Right ventricle myocardium inferior (tissue), 1 donor: Measurements from ENCODE around the gene APLNR. TPM values are rescaled to one million over a fixed set of nuclear protein-coding genes. Genes with fewer than 3 reads are reported as not detected.
"Not testable (repeated sequence)": the region's sequence is repeated elsewhere in the genome, so short reads cannot be mapped to it uniquely, and the experiment has no call there.

Experiments used
- ATAC-seq: fragments of 200-7000 bp; cut with Tn5 transposase; one replicate; pipeline ENCODE4 v1.9.1; 2020; ENCODE audit warnings: mild to moderate bottlenecking, moderate library complexity
- DNase-seq: peaks from one replicate; pipeline ENCODE4 v3.0.0; 2021; ENCODE audit errors: missing footprints
- intact Hi-C: fragments of 100-400 bp; cut with DNase I; formaldehyde crosslinking; loops from one replicate; pipeline ENCODE4 v1.11.0; 2022
- long read RNA-seq: library from polyadenylated mRNA; unstranded; transcript quantifications from one replicate; pipeline ENCODE4 v2.0.0, GENCODE V29; 2021
- total RNA-seq: library from RNA; stranded (reverse); fragmentation: NEBNext Ultra II Directional; extraction: Animal tissue kit (Norgen Biotek cat#: 25700); gene quantifications from one replicate; pipeline ENCODE4 v1.2.1, GENCODE V29; 2021
- donor health status: DM: no; HTN: yes; CAD: no; lungs with severe emphysema.

Gene APLNR
- 18.4 TPM for total RNA-seq
- long read RNA-seq, transcript APLNR-202 (1 exons, 3,609 nt) = major isoform, 7 of 7 reads
- long read RNA-seq, partial matches to known transcripts = 0 of 7 reads
- long read RNA-seq, other reads (novel, unspliced or antisense) = 0 of 7 reads

DNA sequence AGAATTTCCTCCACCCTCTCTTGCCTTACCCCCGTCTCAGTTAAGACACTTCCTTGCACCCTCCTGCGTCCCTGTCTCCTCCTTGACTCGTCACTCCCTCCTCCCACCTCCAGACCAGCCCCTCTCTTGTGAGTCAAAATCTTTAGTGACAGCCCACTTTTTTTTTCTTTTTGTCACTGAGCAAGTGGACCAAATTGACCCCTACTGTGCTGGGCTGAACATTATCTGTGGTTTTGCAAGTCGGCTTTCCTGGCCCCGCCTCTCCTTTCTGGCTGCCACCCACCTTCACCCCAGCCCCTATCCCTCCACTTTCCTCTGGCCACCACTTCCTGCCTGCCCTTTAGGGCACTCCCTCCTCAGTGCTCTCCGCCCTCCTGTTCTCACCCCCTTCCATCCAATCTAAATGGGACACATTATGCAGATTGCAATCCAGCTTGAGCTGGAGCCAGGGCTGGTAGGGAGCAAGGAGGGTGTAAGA, at the start of gene APLNR:
TSS of gene APLNR (minus strand) at position 47 of the 478 bp plus-strand sequence. CDS start 246 bp downstream, outside the sequence.
- intact Hi-C loops = no loop called here
- peak; percentile 25 for DNase-seq
- ATAC-seq = peak; percentile 59

- ATAC-seq (no peak), DNase-seq (no peak)
- intact Hi-C loops = no loop called here
Measured at GRCh38 chr11:57283231-57283990, 46.4 kb upstream of the APLNR start.

- DNase-seq, intact Hi-C loops: not testable (repeated sequence)
Measured at GRCh38 chr11:57281546-57281945, 44.5 kb upstream of the APLNR start.

GRCh38 chr11:57279116-57279515, 42.1 kb upstream of the APLNR start:
- intact Hi-C loops = no loop called here
- ATAC-seq (no peak), DNase-seq (no peak)

More at GRCh38 chr11:57281546-57281945, 44.5 kb upstream of the APLNR start:
- not testable (repeated sequence) for ATAC-seq

DNA sequence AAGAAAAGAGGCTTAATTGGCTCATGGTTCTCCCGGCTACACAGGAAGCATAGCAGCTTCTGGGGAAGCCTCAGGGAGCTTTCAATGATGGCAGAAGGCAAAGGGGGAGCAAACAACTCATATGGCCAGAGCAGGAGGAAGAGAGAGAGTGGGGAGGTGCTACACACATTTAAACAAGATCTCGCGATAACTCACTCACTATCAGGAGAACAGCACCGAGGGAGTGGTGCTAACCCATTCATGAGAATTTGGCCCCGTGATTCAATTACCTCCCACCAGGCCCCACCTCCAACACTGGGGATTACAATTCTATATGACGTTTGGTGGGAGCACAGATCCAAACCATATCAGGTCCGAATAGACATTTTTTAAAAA, 41.7 kb upstream of the APLNR start:
- DNase-seq (no peak), ATAC-seq (no peak)
- intact Hi-C loops = no loop called here

GRCh38 chr11:57277845-57278720, 41.0 kb upstream of the APLNR start:
- ATAC-seq (peak; percentile 83), DNase-seq (peak; percentile 79)
- intact Hi-C loops = loop anchor here (2.0 kb wide), 1 partner anchor 29 kb away; no protein-coding TSS in a partner anchor

GRCh38 chr11:57276971-57277675, 40.1 kb upstream of the APLNR start:
- intact Hi-C loops = loop anchor here (2.0 kb wide), 1 partner anchor 28 kb away; no protein-coding TSS in a partner anchor
- no peak for DNase-seq
- peak; percentile 64 for ATAC-seq

GRCh38 chr11:57276169-57276970, 39.3 kb upstream of the APLNR start:
- ATAC-seq (no peak), DNase-seq (no peak)
- intact Hi-C loops = loop anchor here (2.0 kb wide), 1 partner anchor 28 kb away; no protein-coding TSS in a partner anchor

DNA sequence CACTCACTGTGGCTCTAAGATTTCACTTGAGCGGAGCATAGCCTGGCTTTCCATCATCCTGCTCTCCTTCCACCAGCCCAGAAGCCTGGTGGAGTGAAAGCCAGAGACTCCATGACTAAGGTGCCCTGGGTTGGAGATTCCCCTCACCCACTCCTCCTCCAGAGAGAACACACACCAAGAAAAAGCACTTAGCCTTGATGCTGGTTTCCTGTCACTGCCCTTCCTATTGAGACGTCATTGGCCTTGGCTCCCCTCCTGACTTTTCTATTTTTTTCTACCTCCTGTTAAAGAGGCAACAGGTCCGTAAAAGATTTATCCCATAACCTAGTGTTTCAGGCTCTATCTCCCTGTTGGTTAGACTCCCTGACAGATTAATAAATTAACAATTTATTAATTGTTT, 38.5 kb upstream of the APLNR start:
- no peak for DNase-seq
- intact Hi-C loops = no loop called here
- no peak for ATAC-seq

GRCh38 chr11:57274904-57275498, 38.0 kb upstream of the APLNR start:
- DNase-seq (no peak), ATAC-seq (no peak)
- intact Hi-C loops = no loop called here

- ATAC-seq (no peak), DNase-seq (no peak)
- intact Hi-C loops = no loop called here
Measured at GRCh38 chr11:57273448-57274058, 36.5 kb upstream of the APLNR start.

GRCh38 chr11:57269571-57270021, 32.5 kb upstream of the APLNR start:
- ATAC-seq (no peak), DNase-seq (no peak)
- intact Hi-C loops = no loop called here

- DNase-seq (no peak), ATAC-seq (no peak)
- intact Hi-C loops = no loop called here
Measured at GRCh38 chr11:57266157-57266556, 29.1 kb upstream of the APLNR start.

DNA sequence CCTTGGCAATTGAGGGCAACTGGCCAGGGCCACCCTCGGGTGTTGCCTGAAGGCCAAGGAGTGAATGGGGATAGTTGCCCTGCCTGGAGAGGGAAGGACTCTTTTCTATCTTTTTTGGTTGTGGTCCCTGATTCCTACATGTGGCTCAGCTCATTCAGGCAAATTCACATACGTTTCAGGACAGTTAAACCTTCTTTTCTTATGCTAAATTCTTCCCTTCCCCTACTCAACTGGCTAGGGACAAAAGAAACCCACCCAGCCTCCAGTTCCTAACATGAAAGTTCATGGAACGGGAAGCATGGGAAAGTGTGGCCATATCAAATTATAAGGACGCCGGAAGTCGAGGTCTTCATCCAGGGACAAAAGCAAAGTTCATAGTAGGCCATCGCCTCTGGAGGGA, 26.3 kb upstream of the APLNR start:
- ATAC-seq (no peak), DNase-seq (no peak)
- intact Hi-C loops = no loop called here

- intact Hi-C loops = no loop called here
- ATAC-seq (no peak), DNase-seq (no peak)
Measured at GRCh38 chr11:57262157-57262556, 25.1 kb upstream of the APLNR start.

DNA sequence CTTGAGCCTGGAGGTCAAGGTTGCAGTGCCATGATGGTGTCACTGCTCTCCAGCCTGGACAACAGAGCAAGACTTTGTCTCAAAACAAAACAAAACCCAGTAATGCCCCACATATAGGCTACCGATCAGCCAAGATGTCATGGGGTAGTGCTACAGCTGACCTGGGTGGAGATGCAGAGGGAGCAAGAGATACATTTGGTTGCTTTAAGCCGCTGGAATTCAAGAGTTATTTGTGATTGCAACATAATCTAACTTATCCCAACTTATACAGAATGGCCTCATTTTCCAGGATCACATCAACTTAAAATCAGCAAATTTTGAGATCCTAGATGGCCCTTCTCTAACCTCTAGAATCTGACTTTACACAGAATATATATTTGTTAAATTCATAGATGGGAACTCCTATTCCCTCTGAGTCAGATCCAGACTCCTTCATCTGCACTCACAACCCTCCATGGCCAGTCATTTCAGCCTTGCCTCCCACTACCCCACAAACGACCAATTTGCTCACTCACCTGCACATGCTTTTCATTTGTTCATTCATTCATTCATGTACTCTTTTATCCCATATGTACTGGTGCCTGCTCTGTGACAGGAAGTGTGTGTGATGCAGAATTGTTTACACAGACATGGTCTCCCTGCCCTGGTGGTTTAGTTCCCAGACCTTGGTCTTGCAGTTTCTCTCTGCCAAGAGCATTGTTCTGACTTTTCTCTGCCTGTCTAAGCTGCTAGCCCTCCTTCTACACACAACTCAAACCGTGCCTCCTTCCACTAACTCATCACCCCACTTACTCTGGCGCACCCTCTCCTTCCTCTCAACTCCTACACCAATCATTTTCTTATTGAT, 24.1 kb upstream of the APLNR start:
- ATAC-seq = no peak
- intact Hi-C loops = no loop called here
- no peak for DNase-seq
